Transverse colon (tissue), 4 donors: ENCODE data around the gene SET. TPM values are rescaled to one million over a fixed set of nuclear protein-coding genes. Genes with fewer than 3 reads are reported as not detected.

ENCODE experiments used
- DNase-seq: peaks from one replicate; pipeline ENCODE4 v3.0.0-alpha.2; 2019
- H3K27ac ChIP-seq, 4 donors: fragments of 200-600 bp; sonication (generic); 2 replicates each; pipeline ENCODE4 v1.5.1; 2016 to 2018; ENCODE audit warnings: inconsistent platforms in 4 of 4
- H3K27me3 ChIP-seq: fragments of 200-600 bp; sonication (generic); 2 replicates; pipeline ENCODE4 v1.5.1; 2017; ENCODE audit warnings: inconsistent platforms
- H3K36me3 ChIP-seq, 4 donors: fragments of 200-600 bp; sonication (generic); 2 replicates each; pipeline ENCODE4 v1.5.1; 2017 to 2019; ENCODE audit warnings: inconsistent platforms in 4 of 4
- H3K4me1 ChIP-seq, 4 donors: fragments of 200-600 bp; sonication (generic); 2 replicates each; pipeline ENCODE4 v1.5.1; 2017 to 2020; ENCODE audit warnings: inconsistent platforms in 4 of 4
- H3K4me3 ChIP-seq, 4 donors: fragments of 200-600 bp; sonication (generic); 1 replicate in 1 of 4; 2 replicates in 3 of 4; pipeline versions ENCODE4 v1.5.1 to v1.6.1; 2017 to 2019; ENCODE audit warnings: inconsistent platforms in 4 of 4
- H3K9me3 ChIP-seq, 2 donors: fragments of 200-600 bp; sonication (generic); 2 replicates each; pipeline ENCODE4 v1.5.1; 2017 to 2019; ENCODE audit warnings: inconsistent platforms in 2 of 2
- CTCF ChIP-seq, 5 experiments: fragments of 200-600 bp in 3 of 5; fragments of 450-650 bp in 2 of 5; sonication (generic) in 3 of 5; IDR thresholded peaks; 1 replicate in 2 of 5; 2 replicates in 3 of 5; pipeline ENCODE4 v1.5.1; 2016 to 2017; ENCODE audit warnings: antibody characterized with exemption in 5 of 5, inconsistent platforms in 3 of 5, mild to moderate bottlenecking in 2 of 5, moderate library complexity in 1 of 5
- EP300 ChIP-seq: sonication (generic); formaldehyde crosslinking; IDR thresholded peaks from one replicate; pipeline ENCODE4 v1.6.1; 2017; ENCODE audit warnings: antibody characterized with exemption, low read depth
- POLR2A ChIP-seq: fragments of 450-650 bp; IDR thresholded peaks from one replicate; pipeline ENCODE4 v1.6.1; 2016; ENCODE audit warnings: antibody characterized with exemption, mild to moderate bottlenecking, moderate library complexity
- POLR2AphosphoS5 ChIP-seq, 3 donors: sonication (generic); formaldehyde crosslinking; IDR thresholded peaks; one replicate each; pipeline ENCODE4 v1.6.1; 2016; ENCODE audit warnings: antibody characterized with exemption in 3 of 3
- WGBS, 2 donors: methylation state at CpG; one replicate each; pipeline ENCODE4 v1.1.5; 2018; ENCODE audit warnings: low coverage in 1 of 2; 5-methylcytosine and 5-hydroxymethylcytosine counted together
- in situ Hi-C, 4 donors: fragments of 200-750 bp; cut with MboI; loops; one replicate each; pipeline versions ENCODE4 v1.15.0 to v1.15.1; 2017; ENCODE audit warnings: low sequenced_read_pairs in 3 of 4, low pct_ligation_motif_present in 1 of 4, low pct_unique_long_range_greater_than_20kb in 1 of 4
- intact Hi-C: fragments of 100-400 bp; cut with DNase I; formaldehyde crosslinking; loops from one replicate; pipeline ENCODE4 v1.15.1; 2023; ENCODE audit warnings: low total_unique reads
- total RNA-seq, 4 donors: library from RNA; depleted of rRNA; stranded (reverse); fragments of >200 nt; gene quantifications; one replicate each; pipeline ENCODE4 v1.1.0, GENCODE V29; 2016

The SET gene
- total RNA-seq, 4 donors from 2014 or later, result 29.2 to 153 (median 64.4) TPM

GRCh38 chr9:128715436-128715750 is 26.4 kb downstream of the SET start:
- no peak for DNase-seq
- no peaks in the 10 kb centered on the region for H3K36me3 ChIP-seq
- no peaks in the 10 kb centered on the region for H3K9me3 ChIP-seq
- intact Hi-C loops, result no loop called here
- no peaks in the 10 kb centered on the region for H3K27me3 ChIP-seq
- in situ Hi-C loops, result no loop called here
- H3K4me1 ChIP-seq, result no peaks in the 10 kb centered on the region
- H3K27ac ChIP-seq, result no peak overlapping the region
- TF ChIP-seq POLR2AphosphoS5 (IDR thresholded peaks at IDR 0.05), result no peak
- no peak for TF ChIP-seq EP300
- TF ChIP-seq POLR2A, result no peak
- TF ChIP-seq CTCF (IDR thresholded peaks at IDR 0.05), result no peak
- 86% methylated on average over 5 of the region's 6 CpGs; no CpG with 5 or more reads in 1 of the 2 donors for WGBS, 2 donors
- no peak overlapping the region for H3K4me3 ChIP-seq

GRCh38 chr9:128716581-128717254 is 27.7 kb downstream of the SET start:
- TF ChIP-seq POLR2A, result no peak
- TF ChIP-seq EP300, result no peak
- TF ChIP-seq CTCF (IDR thresholded peaks at IDR 0.05), result no peak
- no peak for TF ChIP-seq POLR2AphosphoS5 (IDR thresholded peaks at IDR 0.05)
- in situ Hi-C loops (no loop called here), intact Hi-C loops (no loop called here)
- Histone ChIP-seq H3K4me3 (no peak overlapping the region), H3K27me3 (no peaks in the 10 kb centered on the region), H3K4me1 (no peaks in the 10 kb centered on the region), H3K27ac (no peak overlapping the region), H3K36me3 (no peaks in the 10 kb centered on the region), H3K9me3 (no peaks in the 10 kb centered on the region)
- 74 to 80% methylated on average over 5 to 7 of the region's 7 CpGs for WGBS, 2 donors
- peak; percentile 42 for DNase-seq

GRCh38 chr9:128718047-128718446 is 29.0 kb downstream of the SET start:
- Histone ChIP-seq H3K36me3 (no peaks in the 10 kb centered on the region), H3K4me3 (no peak overlapping the region), H3K9me3 (no peaks in the 10 kb centered on the region), H3K27me3 (no peaks in the 10 kb centered on the region), H3K27ac (no peak overlapping the region), H3K4me1 (peaks cover 0 to 5% (median 2%) of the 10 kb centered on the region in 4 donors)
- in situ Hi-C loops (no loop called here), intact Hi-C loops (no loop called here)
- no peak for TF ChIP-seq CTCF (IDR thresholded peaks at IDR 0.05)
- TF ChIP-seq EP300, result no peak
- no peak for TF ChIP-seq POLR2A
- no peak for TF ChIP-seq POLR2AphosphoS5 (IDR thresholded peaks at IDR 0.05)
- DNase-seq, result no peak
- 80% methylated on average over 8 of the region's 8 CpGs; no CpG with 5 or more reads in 1 of the 2 donors for WGBS, 2 donors

- WGBS, 2 donors, result 82% methylated on average over 5 of the region's 5 CpGs; no CpG with 5 or more reads in 1 of the 2 donors
- DNase-seq, result no peak
- H3K4me3 ChIP-seq, result no peak overlapping the region
- intact Hi-C loops, result no loop called here
- peaks cover 0 to 10% (median 7%) of the 10 kb centered on the region in 4 donors for H3K4me1 ChIP-seq
- in situ Hi-C loops, result no loop called here
- no peaks in the 10 kb centered on the region for H3K36me3 ChIP-seq
- H3K27ac ChIP-seq, result no peak overlapping the region
- H3K27me3 ChIP-seq, result no peaks in the 10 kb centered on the region
- H3K9me3 ChIP-seq, result no peaks in the 10 kb centered on the region
- TF ChIP-seq CTCF (IDR thresholded peaks at IDR 0.05), result no peak
- TF ChIP-seq POLR2A, result no peak
- no peak for TF ChIP-seq EP300
- TF ChIP-seq POLR2AphosphoS5 (IDR thresholded peaks at IDR 0.05), result no peak
These were observed 29.5 kb downstream of the SET start for GRCh38 chr9:128718475-128718874.
